PC-9 (cell line): ENCODE measurements around the gene SLC4A4.

Source experiments
- EZH2 ChIP-seq: fragments of 200-600 bp; sonication (generic); IDR thresholded peaks from 2 replicates; pipeline ENCODE4 v1.8.0; 2017; ENCODE audit warnings: antibody characterized with exemption, low read depth
- TF ChIP-seq, protein P1 (sequence below): fragments of 200-600 bp; sonication (generic); conservative IDR thresholded peaks from 2 replicates; pipeline ENCODE4 v1.6.1; 2017; ENCODE audit warnings: mixed run types, antibody characterized with exemption, mild to moderate bottlenecking, moderate library complexity

DNA sequence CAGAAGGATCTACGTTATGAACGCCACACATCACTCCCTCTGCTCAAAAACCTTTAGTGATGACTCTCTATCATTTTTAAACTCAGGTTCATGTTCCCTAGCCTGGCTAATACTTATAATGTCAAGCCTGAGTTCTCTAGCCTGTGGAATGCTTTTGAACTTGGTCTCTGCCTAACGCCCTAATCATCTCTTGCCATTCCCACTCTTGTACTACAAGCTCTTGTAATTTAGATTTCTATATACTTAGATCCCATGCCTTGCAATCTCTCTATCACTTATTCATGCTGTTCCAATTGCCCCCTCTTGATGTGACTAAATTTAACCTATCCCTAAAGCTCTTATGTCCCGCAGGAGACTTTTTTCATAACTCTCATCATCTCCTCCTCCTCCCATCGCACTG lies 40.3 kb downstream of the SLC4A4 start:
- TF ChIP-seq, protein P1, sequence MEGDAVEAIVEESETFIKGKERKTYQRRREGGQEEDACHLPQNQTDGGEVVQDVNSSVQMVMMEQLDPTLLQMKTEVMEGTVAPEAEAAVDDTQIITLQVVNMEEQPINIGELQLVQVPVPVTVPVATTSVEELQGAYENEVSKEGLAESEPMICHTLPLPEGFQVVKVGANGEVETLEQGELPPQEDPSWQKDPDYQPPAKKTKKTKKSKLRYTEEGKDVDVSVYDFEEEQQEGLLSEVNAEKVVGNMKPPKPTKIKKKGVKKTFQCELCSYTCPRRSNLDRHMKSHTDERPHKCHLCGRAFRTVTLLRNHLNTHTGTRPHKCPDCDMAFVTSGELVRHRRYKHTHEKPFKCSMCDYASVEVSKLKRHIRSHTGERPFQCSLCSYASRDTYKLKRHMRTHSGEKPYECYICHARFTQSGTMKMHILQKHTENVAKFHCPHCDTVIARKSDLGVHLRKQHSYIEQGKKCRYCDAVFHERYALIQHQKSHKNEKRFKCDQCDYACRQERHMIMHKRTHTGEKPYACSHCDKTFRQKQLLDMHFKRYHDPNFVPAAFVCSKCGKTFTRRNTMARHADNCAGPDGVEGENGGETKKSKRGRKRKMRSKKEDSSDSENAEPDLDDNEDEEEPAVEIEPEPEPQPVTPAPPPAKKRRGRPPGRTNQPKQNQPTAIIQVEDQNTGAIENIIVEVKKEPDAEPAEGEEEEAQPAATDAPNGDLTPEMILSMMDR, result no peak
- no peak for TF ChIP-seq EZH2
